Body of pancreas (tissue), 4 donors: ENCODE results near the gene TSPAN6.

Experiments
- POLR2A ChIP-seq, 3 donors: fragments of 450-650 bp; IDR thresholded peaks; one replicate each; pipeline ENCODE4 v1.6.1; 2016; ENCODE audit warnings: antibody characterized with exemption in 3 of 3, mild to moderate bottlenecking in 2 of 3
- TF ChIP-seq, protein P1 (sequence below), 7 experiments: fragments of 450-650 bp in 4 of 7; fragments of 200-600 bp in 3 of 7; sonication (generic) in 3 of 7; IDR thresholded peaks; one replicate each; pipeline ENCODE4 v1.5.1; 2016 to 2019; ENCODE audit warnings: antibody characterized with exemption in 7 of 7

DNA sequence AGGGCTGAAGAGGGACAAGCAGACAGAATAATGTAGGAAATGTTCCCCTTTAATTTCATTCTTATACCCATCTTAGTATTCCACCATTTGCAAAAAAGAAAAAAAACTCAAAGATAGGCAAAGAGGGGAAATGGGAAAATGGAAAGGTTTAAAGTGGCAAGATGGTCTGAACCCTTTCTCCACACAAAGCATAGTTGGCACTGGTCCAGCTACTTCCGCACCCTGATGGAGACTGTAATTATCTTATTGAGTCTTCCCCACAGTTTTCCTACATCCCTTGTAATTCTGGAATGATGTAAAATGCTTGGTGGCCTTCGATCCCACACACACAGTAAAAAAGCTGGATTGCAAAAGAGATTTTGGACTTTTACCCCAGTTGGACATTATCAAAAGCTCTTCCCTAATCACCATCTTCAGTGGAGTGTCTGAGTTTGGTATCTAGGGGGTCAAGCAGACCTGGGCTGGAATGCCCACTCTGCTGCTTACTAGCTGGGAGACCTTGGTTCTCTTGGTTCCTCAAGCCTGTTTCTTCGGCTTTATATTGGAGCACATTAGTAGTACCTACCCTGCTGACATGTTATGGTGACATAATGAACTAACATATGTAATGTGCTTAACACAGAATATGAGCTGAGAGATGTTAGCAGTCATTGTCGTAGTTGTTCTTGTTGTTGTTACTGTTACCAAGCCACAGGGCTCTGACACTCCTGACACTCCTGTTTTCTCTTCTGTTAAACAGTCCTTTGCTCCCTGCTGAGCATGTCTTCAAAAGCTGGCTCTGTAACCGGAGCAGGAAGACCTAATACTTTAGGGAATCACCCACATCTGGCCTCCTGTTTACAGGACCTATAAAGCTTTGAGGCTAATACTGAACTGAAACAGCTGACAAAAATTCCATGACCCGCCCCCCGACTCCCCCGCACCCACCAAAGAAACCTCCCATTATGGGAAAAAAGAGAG, 12.1 kb upstream of the TSPAN6 start:
- TF ChIP-seq, protein P1, sequence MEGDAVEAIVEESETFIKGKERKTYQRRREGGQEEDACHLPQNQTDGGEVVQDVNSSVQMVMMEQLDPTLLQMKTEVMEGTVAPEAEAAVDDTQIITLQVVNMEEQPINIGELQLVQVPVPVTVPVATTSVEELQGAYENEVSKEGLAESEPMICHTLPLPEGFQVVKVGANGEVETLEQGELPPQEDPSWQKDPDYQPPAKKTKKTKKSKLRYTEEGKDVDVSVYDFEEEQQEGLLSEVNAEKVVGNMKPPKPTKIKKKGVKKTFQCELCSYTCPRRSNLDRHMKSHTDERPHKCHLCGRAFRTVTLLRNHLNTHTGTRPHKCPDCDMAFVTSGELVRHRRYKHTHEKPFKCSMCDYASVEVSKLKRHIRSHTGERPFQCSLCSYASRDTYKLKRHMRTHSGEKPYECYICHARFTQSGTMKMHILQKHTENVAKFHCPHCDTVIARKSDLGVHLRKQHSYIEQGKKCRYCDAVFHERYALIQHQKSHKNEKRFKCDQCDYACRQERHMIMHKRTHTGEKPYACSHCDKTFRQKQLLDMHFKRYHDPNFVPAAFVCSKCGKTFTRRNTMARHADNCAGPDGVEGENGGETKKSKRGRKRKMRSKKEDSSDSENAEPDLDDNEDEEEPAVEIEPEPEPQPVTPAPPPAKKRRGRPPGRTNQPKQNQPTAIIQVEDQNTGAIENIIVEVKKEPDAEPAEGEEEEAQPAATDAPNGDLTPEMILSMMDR (IDR thresholded peaks at IDR 0.05) = no peak
- no peak for TF ChIP-seq POLR2A (IDR thresholded peaks at IDR 0.05)
